Coronary artery (tissue), 2 donors: ENCODE data around the gene CCDC70.

Experiments
- DNase-seq: peaks from one replicate; pipeline ENCODE4 v3.0.0-alpha.2; 2017; ENCODE audit warnings: low spot score
- H3K27ac ChIP-seq, 2 donors: fragments of 200-600 bp; sonication (generic); one replicate each; pipeline ENCODE4 v1.5.1; 2016 to 2019
- H3K4me3 ChIP-seq: fragments of 200-600 bp; sonication (generic); 2 replicates; pipeline ENCODE4 v1.5.1; 2016; ENCODE audit warnings: mild to moderate bottlenecking, moderate library complexity
- CTCF ChIP-seq: fragments of 200-600 bp; sonication (generic); IDR thresholded peaks from one replicate; pipeline ENCODE4 v1.5.1; 2019; ENCODE audit warnings: antibody characterized with exemption

CCDC70 gene

GRCh38 chr13:51873117-51873798 lies 11.5 kb downstream of the CCDC70 start:
- no peak for TF ChIP-seq CTCF

GRCh38 chr13:51873837-51874236 lies 12.1 kb downstream of the CCDC70 start:
- TF ChIP-seq CTCF = no peak
- no peak overlapping the region for H3K27ac ChIP-seq
- no peak overlapping the region for H3K4me3 ChIP-seq
- DNase-seq = no peak

More at GRCh38 chr13:51873117-51873798, 11.5 kb downstream of the CCDC70 start:
- no peak for DNase-seq
- Histone ChIP-seq H3K4me3 (no peak overlapping the region), H3K27ac (no peak overlapping the region)

- TF ChIP-seq CTCF = no peak
- DNase-seq = no peak
- no peak overlapping the region for H3K4me3 ChIP-seq
- H3K27ac ChIP-seq = no peak overlapping the region
Observed at GRCh38 chr13:51874651-51875050, 12.9 kb downstream of the CCDC70 start.

- no peak for TF ChIP-seq CTCF
- Histone ChIP-seq H3K27ac (no peak overlapping the region), H3K4me3 (no peak overlapping the region)
- DNase-seq = no peak
Observed at GRCh38 chr13:51879133-51879532, 17.4 kb downstream of the CCDC70 start.

GRCh38 chr13:51881296-51881695 lies 19.5 kb downstream of the CCDC70 start:
- Histone ChIP-seq H3K4me3 (no peak overlapping the region), H3K27ac (no peak overlapping the region)
- DNase-seq = no peak
- no peak for TF ChIP-seq CTCF

GRCh38 chr13:51882570-51883225 lies 20.9 kb downstream of the CCDC70 start:
- TF ChIP-seq CTCF = no peak
- Histone ChIP-seq H3K4me3 (no peak overlapping the region), H3K27ac (no peak overlapping the region)
- no peak for DNase-seq

GRCh38 chr13:51883226-51883600 lies 21.4 kb downstream of the CCDC70 start:
- no peak overlapping the region for H3K27ac ChIP-seq
- H3K4me3 ChIP-seq = no peak overlapping the region
- DNase-seq = no peak
- TF ChIP-seq CTCF = no peak
